HEK293 (cell line): Measurements from ENCODE around the gene KRTCAP2.
"Not testable (repeated sequence)": the region's sequence is repeated elsewhere in the genome, so short reads cannot be mapped to it uniquely, and the experiment has no call there.

Experiments used
- WT1 ChIP-seq: fragments of 450-650 bp; formaldehyde crosslinking; IDR thresholded peaks from 2 replicates; pipeline ENCODE4 v1.5.1; 2016; ENCODE audit warnings: missing biosample characterization, missing genetic modification characterization
- ZBTB7A ChIP-seq: fragments of 450-650 bp; formaldehyde crosslinking; IDR thresholded peaks from 2 replicates; pipeline ENCODE4 v1.5.1; 2016; ENCODE audit warnings: low read depth, missing biosample characterization, missing genetic modification characterization
- ZNF2 ChIP-seq: fragments of 450-650 bp; formaldehyde crosslinking; IDR thresholded peaks from 2 replicates; pipeline ENCODE4 v1.5.1; 2016; ENCODE audit warnings: missing biosample characterization, missing genetic modification characterization
- ZNF416 ChIP-seq: fragments of 450-650 bp; formaldehyde crosslinking; IDR thresholded peaks from 2 replicates; pipeline ENCODE4 v1.5.1; 2016; ENCODE audit warnings: missing biosample characterization, missing genetic modification characterization
- ZNF501 ChIP-seq: fragments of 450-650 bp; formaldehyde crosslinking; IDR thresholded peaks from 2 replicates; pipeline ENCODE4 v1.5.1; 2016; ENCODE audit warnings: missing biosample characterization, missing genetic modification characterization
- TF ChIP-seq, protein P1 (sequence below): fragments of 450-650 bp; formaldehyde crosslinking; IDR thresholded peaks from 2 replicates; pipeline ENCODE4 v1.5.1; 2016; ENCODE audit warnings: missing biosample characterization, missing genetic modification characterization
- TF ChIP-seq, protein P2 (sequence below): fragments of 450-650 bp; formaldehyde crosslinking; IDR thresholded peaks from 2 replicates; pipeline ENCODE4 v1.5.1; 2016; ENCODE audit warnings: missing biosample characterization, missing genetic modification characterization
- TF ChIP-seq, protein P3 (sequence below): fragments of 450-650 bp; formaldehyde crosslinking; IDR thresholded peaks from 2 replicates; pipeline ENCODE4 v1.5.1; 2016; ENCODE audit warnings: missing biosample characterization, missing genetic modification characterization, low read depth
- TF ChIP-seq, protein P4 (sequence below): fragments of 450-650 bp; formaldehyde crosslinking; IDR thresholded peaks from 2 replicates; pipeline ENCODE4 v1.5.1; 2017; ENCODE audit warnings: missing biosample characterization, missing genetic modification characterization
- TF ChIP-seq, protein P5 (sequence below): fragments of 450-650 bp; formaldehyde crosslinking; IDR thresholded peaks from 2 replicates; pipeline ENCODE4 v1.5.1; 2016; ENCODE audit warnings: missing biosample characterization, missing genetic modification characterization, borderline replicate concordance

DNA sequence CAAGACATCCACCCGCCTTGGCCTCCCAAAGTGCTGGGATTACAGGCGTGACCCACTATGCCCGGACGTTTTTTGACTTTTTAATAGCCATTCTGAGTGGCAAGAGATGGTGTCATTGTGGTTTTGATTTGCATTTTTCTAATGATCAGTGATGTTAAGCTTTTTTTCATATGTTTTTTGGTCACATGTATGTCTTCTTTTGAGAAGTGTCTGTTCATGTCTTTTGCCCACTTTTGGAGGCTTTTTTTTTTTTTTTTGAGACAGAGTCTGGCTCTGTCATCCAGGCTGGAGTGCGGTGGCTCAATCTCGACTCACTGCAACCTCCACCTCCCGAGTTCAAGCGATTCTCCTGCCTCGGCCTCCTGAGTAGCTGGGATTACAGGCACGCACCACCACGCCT is 8.5 kb downstream of the KRTCAP2 start:
- TF ChIP-seq, protein P1, sequence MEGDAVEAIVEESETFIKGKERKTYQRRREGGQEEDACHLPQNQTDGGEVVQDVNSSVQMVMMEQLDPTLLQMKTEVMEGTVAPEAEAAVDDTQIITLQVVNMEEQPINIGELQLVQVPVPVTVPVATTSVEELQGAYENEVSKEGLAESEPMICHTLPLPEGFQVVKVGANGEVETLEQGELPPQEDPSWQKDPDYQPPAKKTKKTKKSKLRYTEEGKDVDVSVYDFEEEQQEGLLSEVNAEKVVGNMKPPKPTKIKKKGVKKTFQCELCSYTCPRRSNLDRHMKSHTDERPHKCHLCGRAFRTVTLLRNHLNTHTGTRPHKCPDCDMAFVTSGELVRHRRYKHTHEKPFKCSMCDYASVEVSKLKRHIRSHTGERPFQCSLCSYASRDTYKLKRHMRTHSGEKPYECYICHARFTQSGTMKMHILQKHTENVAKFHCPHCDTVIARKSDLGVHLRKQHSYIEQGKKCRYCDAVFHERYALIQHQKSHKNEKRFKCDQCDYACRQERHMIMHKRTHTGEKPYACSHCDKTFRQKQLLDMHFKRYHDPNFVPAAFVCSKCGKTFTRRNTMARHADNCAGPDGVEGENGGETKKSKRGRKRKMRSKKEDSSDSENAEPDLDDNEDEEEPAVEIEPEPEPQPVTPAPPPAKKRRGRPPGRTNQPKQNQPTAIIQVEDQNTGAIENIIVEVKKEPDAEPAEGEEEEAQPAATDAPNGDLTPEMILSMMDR (tag by site-specific recombination): not testable (repeated sequence)
- TF ChIP-seq, protein P2, sequence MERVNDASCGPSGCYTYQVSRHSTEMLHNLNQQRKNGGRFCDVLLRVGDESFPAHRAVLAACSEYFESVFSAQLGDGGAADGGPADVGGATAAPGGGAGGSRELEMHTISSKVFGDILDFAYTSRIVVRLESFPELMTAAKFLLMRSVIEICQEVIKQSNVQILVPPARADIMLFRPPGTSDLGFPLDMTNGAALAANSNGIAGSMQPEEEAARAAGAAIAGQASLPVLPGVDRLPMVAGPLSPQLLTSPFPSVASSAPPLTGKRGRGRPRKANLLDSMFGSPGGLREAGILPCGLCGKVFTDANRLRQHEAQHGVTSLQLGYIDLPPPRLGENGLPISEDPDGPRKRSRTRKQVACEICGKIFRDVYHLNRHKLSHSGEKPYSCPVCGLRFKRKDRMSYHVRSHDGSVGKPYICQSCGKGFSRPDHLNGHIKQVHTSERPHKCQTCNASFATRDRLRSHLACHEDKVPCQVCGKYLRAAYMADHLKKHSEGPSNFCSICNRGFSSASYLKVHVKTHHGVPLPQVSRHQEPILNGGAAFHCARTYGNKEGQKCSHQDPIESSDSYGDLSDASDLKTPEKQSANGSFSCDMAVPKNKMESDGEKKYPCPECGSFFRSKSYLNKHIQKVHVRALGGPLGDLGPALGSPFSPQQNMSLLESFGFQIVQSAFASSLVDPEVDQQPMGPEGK (tag by site-specific recombination): not testable (repeated sequence)
- TF ChIP-seq ZNF416 (tag by site-specific recombination); ZNF501; ZNF2; ZBTB7A (tag by site-specific recombination); WT1 (tag by site-specific recombination): not testable (repeated sequence)
- TF ChIP-seq, protein P3, sequence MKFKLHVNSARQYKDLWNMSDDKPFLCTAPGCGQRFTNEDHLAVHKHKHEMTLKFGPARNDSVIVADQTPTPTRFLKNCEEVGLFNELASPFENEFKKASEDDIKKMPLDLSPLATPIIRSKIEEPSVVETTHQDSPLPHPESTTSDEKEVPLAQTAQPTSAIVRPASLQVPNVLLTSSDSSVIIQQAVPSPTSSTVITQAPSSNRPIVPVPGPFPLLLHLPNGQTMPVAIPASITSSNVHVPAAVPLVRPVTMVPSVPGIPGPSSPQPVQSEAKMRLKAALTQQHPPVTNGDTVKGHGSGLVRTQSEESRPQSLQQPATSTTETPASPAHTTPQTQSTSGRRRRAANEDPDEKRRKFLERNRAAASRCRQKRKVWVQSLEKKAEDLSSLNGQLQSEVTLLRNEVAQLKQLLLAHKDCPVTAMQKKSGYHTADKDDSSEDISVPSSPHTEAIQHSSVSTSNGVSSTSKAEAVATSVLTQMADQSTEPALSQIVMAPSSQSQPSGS (tag by site-specific recombination): not testable (repeated sequence)
- TF ChIP-seq, protein P4, sequence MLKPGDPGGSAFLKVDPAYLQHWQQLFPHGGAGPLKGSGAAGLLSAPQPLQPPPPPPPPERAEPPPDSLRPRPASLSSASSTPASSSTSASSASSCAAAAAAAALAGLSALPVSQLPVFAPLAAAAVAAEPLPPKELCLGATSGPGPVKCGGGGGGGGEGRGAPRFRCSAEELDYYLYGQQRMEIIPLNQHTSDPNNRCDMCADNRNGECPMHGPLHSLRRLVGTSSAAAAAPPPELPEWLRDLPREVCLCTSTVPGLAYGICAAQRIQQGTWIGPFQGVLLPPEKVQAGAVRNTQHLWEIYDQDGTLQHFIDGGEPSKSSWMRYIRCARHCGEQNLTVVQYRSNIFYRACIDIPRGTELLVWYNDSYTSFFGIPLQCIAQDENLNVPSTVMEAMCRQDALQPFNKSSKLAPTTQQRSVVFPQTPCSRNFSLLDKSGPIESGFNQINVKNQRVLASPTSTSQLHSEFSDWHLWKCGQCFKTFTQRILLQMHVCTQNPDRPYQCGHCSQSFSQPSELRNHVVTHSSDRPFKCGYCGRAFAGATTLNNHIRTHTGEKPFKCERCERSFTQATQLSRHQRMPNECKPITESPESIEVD (tag by site-specific recombination): not testable (repeated sequence)
- TF ChIP-seq, protein P5, sequence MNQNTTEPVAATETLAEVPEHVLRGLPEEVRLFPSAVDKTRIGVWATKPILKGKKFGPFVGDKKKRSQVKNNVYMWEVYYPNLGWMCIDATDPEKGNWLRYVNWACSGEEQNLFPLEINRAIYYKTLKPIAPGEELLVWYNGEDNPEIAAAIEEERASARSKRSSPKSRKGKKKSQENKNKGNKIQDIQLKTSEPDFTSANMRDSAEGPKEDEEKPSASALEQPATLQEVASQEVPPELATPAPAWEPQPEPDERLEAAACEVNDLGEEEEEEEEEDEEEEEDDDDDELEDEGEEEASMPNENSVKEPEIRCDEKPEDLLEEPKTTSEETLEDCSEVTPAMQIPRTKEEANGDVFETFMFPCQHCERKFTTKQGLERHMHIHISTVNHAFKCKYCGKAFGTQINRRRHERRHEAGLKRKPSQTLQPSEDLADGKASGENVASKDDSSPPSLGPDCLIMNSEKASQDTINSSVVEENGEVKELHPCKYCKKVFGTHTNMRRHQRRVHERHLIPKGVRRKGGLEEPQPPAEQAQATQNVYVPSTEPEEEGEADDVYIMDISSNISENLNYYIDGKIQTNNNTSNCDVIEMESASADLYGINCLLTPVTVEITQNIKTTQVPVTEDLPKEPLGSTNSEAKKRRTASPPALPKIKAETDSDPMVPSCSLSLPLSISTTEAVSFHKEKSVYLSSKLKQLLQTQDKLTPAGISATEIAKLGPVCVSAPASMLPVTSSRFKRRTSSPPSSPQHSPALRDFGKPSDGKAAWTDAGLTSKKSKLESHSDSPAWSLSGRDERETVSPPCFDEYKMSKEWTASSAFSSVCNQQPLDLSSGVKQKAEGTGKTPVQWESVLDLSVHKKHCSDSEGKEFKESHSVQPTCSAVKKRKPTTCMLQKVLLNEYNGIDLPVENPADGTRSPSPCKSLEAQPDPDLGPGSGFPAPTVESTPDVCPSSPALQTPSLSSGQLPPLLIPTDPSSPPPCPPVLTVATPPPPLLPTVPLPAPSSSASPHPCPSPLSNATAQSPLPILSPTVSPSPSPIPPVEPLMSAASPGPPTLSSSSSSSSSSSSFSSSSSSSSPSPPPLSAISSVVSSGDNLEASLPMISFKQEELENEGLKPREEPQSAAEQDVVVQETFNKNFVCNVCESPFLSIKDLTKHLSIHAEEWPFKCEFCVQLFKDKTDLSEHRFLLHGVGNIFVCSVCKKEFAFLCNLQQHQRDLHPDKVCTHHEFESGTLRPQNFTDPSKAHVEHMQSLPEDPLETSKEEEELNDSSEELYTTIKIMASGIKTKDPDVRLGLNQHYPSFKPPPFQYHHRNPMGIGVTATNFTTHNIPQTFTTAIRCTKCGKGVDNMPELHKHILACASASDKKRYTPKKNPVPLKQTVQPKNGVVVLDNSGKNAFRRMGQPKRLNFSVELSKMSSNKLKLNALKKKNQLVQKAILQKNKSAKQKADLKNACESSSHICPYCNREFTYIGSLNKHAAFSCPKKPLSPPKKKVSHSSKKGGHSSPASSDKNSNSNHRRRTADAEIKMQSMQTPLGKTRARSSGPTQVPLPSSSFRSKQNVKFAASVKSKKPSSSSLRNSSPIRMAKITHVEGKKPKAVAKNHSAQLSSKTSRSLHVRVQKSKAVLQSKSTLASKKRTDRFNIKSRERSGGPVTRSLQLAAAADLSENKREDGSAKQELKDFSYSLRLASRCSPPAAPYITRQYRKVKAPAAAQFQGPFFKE (tag by site-specific recombination): not testable (repeated sequence)
